H9 (cell line): ENCODE results near the gene C13orf46. TPM values are rescaled to one million over a fixed set of nuclear protein-coding genes. Genes with fewer than 3 reads are reported as not detected.

Experiments used
- DNase-seq: peaks from one replicate; pipeline ENCODE4 v3.0.0-alpha.2; 2017
- H2AFZ ChIP-seq: one replicate; pipeline ENCODE4 v1.6.1; 2013; ENCODE audit warnings: mild to moderate bottlenecking, low read length, control low read depth, moderate library complexity
- H2AK5ac ChIP-seq: 2 replicates; pipeline ENCODE4 v1.6.1; 2013; ENCODE audit warnings: low read length, control low read depth, mixed read lengths; ENCODE audit not compliant: insufficient read length
- H2BK120ac ChIP-seq: one replicate; pipeline ENCODE4 v1.6.1; 2013; ENCODE audit warnings: low read depth, mild to moderate bottlenecking, low read length, control low read depth, inconsistent platforms; ENCODE audit not compliant: poor library complexity, severe bottlenecking
- H2BK12ac ChIP-seq: 2 replicates; pipeline ENCODE4 v1.6.1; 2013; ENCODE audit warnings: low read length, control low read depth, mixed read lengths, low read depth; ENCODE audit not compliant: insufficient read length
- H2BK15ac ChIP-seq: 2 replicates; pipeline ENCODE4 v1.6.1; 2013; ENCODE audit warnings: low read depth, low read length, control low read depth
- H2BK20ac ChIP-seq: one replicate; pipeline ENCODE4 v1.6.1; 2013; ENCODE audit warnings: low read depth, mild to moderate bottlenecking, low read length, control low read depth, inconsistent platforms; ENCODE audit not compliant: poor library complexity, severe bottlenecking
- H2BK5ac ChIP-seq: 2 replicates; pipeline ENCODE4 v1.6.1; 2013; ENCODE audit warnings: low read length, control low read depth, mixed read lengths; ENCODE audit not compliant: insufficient read length
- H3K14ac ChIP-seq: 2 replicates; pipeline ENCODE4 v1.6.1; 2013; ENCODE audit warnings: low read length, control low read depth; ENCODE audit not compliant: insufficient read depth
- H3K18ac ChIP-seq: 2 replicates; pipeline ENCODE4 v1.6.1; 2013; ENCODE audit warnings: low read depth, mild to moderate bottlenecking, mixed read lengths, low read length, control low read depth; ENCODE audit not compliant: insufficient read length
- H3K23ac ChIP-seq: 2 replicates; pipeline ENCODE4 v1.6.1; 2013; ENCODE audit warnings: low read length, control low read depth, mixed read lengths, low read depth; ENCODE audit not compliant: insufficient read length
- H3K23me2 ChIP-seq: 2 replicates; pipeline ENCODE4 v1.6.1; 2013; ENCODE audit warnings: low read depth, mild to moderate bottlenecking, mixed read lengths, low read length, control low read depth; ENCODE audit not compliant: insufficient read length, poor library complexity, severe bottlenecking
- H3K27ac ChIP-seq: 2 replicates; pipeline ENCODE4 v1.5.1; 2013; ENCODE audit warnings: low read length, control low read depth, mixed read lengths, low read depth; ENCODE audit not compliant: insufficient read length
- H3K27me3 ChIP-seq: 2 replicates; pipeline ENCODE4 v1.6.1; 2013; ENCODE audit warnings: low read length, control low read depth, inconsistent platforms; ENCODE audit not compliant: insufficient read depth
- H3K4ac ChIP-seq: 2 replicates; pipeline ENCODE4 v1.6.1; 2013; ENCODE audit warnings: low read depth, mild to moderate bottlenecking, control low read depth, inconsistent platforms, low read length, moderate library complexity
- H3K4me1 ChIP-seq: 2 replicates; pipeline ENCODE4 v1.6.1; 2013; ENCODE audit warnings: low read length, control low read depth, inconsistent platforms; ENCODE audit not compliant: insufficient read depth
- H3K4me2 ChIP-seq: 2 replicates; pipeline ENCODE4 v1.6.1; 2013; ENCODE audit warnings: low read length, control low read depth, mixed read lengths; ENCODE audit not compliant: insufficient read length, insufficient read depth
- H3K56ac ChIP-seq: 2 replicates; pipeline ENCODE4 v1.6.1; 2013; ENCODE audit warnings: low read depth, mild to moderate bottlenecking, mixed read lengths, low read length, control low read depth; ENCODE audit not compliant: insufficient read length
- H3K79me1 ChIP-seq: 2 replicates; pipeline ENCODE4 v1.6.1; 2013; ENCODE audit warnings: low read depth, mild to moderate bottlenecking, moderate library complexity, low read length, control low read depth, inconsistent platforms; ENCODE audit not compliant: insufficient read depth, poor library complexity, severe bottlenecking
- H3K79me2 ChIP-seq: 2 replicates; pipeline ENCODE4 v1.6.1; 2013; ENCODE audit warnings: low read length, control low read depth, inconsistent platforms; ENCODE audit not compliant: insufficient read depth
- H3K9ac ChIP-seq: 2 replicates; pipeline ENCODE4 v1.6.1; 2013; ENCODE audit warnings: low read length, control low read depth, mixed read lengths; ENCODE audit not compliant: insufficient read length; ENCODE audit errors: extremely low read depth
- H3K9me3 ChIP-seq: one replicate; pipeline ENCODE4 v1.6.1; 2013; ENCODE audit warnings: low read depth, low read length, inconsistent platforms; ENCODE audit not compliant: control insufficient read depth
- H3T11ph ChIP-seq: one replicate; pipeline ENCODE4 v1.6.1; 2013; ENCODE audit warnings: mild to moderate bottlenecking, low read length, control low read depth, inconsistent platforms
- H4K20me1 ChIP-seq: one replicate; pipeline ENCODE4 v1.6.1; 2013; ENCODE audit not compliant: control insufficient read depth, insufficient read length, insufficient read depth
- H4K5ac ChIP-seq: 2 replicates; pipeline ENCODE4 v1.6.1; 2013; ENCODE audit warnings: low read depth, mild to moderate bottlenecking, mixed read lengths, low read length, control low read depth; ENCODE audit not compliant: insufficient read length
- H4K8ac ChIP-seq: replicated peaks from 2 replicates; pipeline ENCODE4 v1.6.1; 2013; ENCODE audit warnings: low read length, control low read depth, mixed read lengths, low read depth; ENCODE audit not compliant: insufficient read length
- H4K91ac ChIP-seq: 2 replicates; pipeline ENCODE4 v1.6.1; 2013; ENCODE audit warnings: low read depth, mild to moderate bottlenecking, moderate library complexity, mixed read lengths, low read length, control low read depth; ENCODE audit not compliant: insufficient read length
- H3K27ac Mint-ChIP-seq, 3 experiments: 2 replicates in 2 of 3; 3 replicates in 1 of 3; pipeline ENCODE4 v1.8.0; 2020 to 2021; ENCODE audit warnings: mixed read lengths in 3 of 3, mild to moderate bottlenecking in 1 of 3, moderate library complexity in 1 of 3
- H3K27me3 Mint-ChIP-seq: 2 replicates; pipeline ENCODE4 v1.8.0; 2021; ENCODE audit warnings: low read depth, mild to moderate bottlenecking, moderate library complexity, mixed read lengths
- H3K36me3 Mint-ChIP-seq, 3 experiments: 2 replicates in 2 of 3; 3 replicates in 1 of 3; pipeline ENCODE4 v1.8.0; 2020 to 2021; ENCODE audit warnings: low read depth in 3 of 3, mixed read lengths in 3 of 3; ENCODE audit not compliant: insufficient read depth in 1 of 3
- H3K4me1 Mint-ChIP-seq, 2 experiments: 2 replicates each; pipeline ENCODE4 v1.8.0; 2020; ENCODE audit warnings: mixed read lengths in 2 of 2
- H3K4me3 Mint-ChIP-seq, 2 experiments: 2 replicates in 1 of 2; 3 replicates in 1 of 2; pipeline ENCODE4 v1.8.0; 2020 to 2021; ENCODE audit warnings: mild to moderate bottlenecking in 2 of 2, mixed read lengths in 2 of 2, moderate library complexity in 1 of 2
- H3K9me3 Mint-ChIP-seq, 2 experiments: 2 replicates in 1 of 2; 3 replicates in 1 of 2; pipeline ENCODE4 v1.8.0; 2020; ENCODE audit warnings: mild to moderate bottlenecking in 2 of 2, mixed read lengths in 2 of 2, moderate library complexity in 1 of 2
- CTCF ChIP-seq: fragments of 200-600 bp; sonication (generic); conservative IDR thresholded peaks from 3 replicates; pipeline ENCODE4 v1.8.0; 2021; ENCODE audit warnings: antibody characterized with exemption, mild to moderate bottlenecking
- WGBS: extraction: QIAGEN DNeasy Blood & Tissue Kit; methylation state at CpG from one replicate; pipeline ENCODE4 v1.1.7; 2013; ENCODE audit warnings: missing lambda C conversion rate, low lambda C conversion rate, mixed read lengths; ENCODE audit not compliant: insufficient read length; ENCODE audit errors: extremely low coverage; 5-methylcytosine and 5-hydroxymethylcytosine counted together
- total RNA-seq: library from RNA; stranded (reverse); gene quantifications from 2 replicates; pipeline ENCODE4 v1.2.1, GENCODE V29; 2021

C13orf46 gene
- total RNA-seq, 1 experiment from 2014 or later: 0.55 TPM

- Histone ChIP-seq H2BK12ac (no peak overlapping the region), H2BK120ac (no peak overlapping the region), H3K4me2 (no peak overlapping the region), H2AK5ac (no peak overlapping the region), H2BK5ac (no peak overlapping the region), H3T11ph (no peak overlapping the region), H4K5ac (no peak overlapping the region), H3K56ac (no peak overlapping the region), H4K91ac (no peak overlapping the region), H3K23ac (no peak overlapping the region), H4K8ac (no peak overlapping the region), H4K20me1 (no peaks in the 10 kb centered on the region), H3K14ac (no peak overlapping the region), H3K27me3 (no peaks in the 10 kb centered on the region), H3K79me2 (no peaks in the 10 kb centered on the region), H3K23me2 (no peaks in the 10 kb centered on the region), H3K9ac (no peak overlapping the region), H3K9me3 (no peaks in the 10 kb centered on the region), H3K79me1 (no peaks in the 10 kb centered on the region), H3K27ac (no peak overlapping the region), H2BK15ac (no peak overlapping the region), H2BK20ac (no peak overlapping the region), H3K4me1 (no peaks in the 10 kb centered on the region), H3K18ac (no peak overlapping the region), H2AFZ (no peak overlapping the region), H3K4ac (no peak overlapping the region)
- H3K4me1 Mint-ChIP-seq: no peaks in the 10 kb centered on the region; a peak in 1 of 4 replicates
- H3K27ac Mint-ChIP-seq: no peak overlapping the region
- peaks cover 10 to 11% (median 10%) of the 10 kb centered on the region in 3 experiments for H3K36me3 Mint-ChIP-seq
- no peaks in the 10 kb centered on the region for H3K9me3 Mint-ChIP-seq
- no peak for TF ChIP-seq CTCF
- H3K4me3 Mint-ChIP-seq: no peak overlapping the region
- no peak for DNase-seq
- no CpG with 5 or more reads among the region's 4 CpGs for WGBS
- H3K27me3 Mint-ChIP-seq: no peaks in the 10 kb centered on the region
Observed at GRCh38 chr13:114013336-114013735, 39.5 kb upstream of the C13orf46 start.
